Erythroblast (primary cell): Measurements from ENCODE around the gene TMEM242.

Source experiments
- DNase-seq, 2 experiments: peaks; one replicate each; lab custom pipeline; 2025; lab: John Stamatoyannopoulos, UW
- GATA1 ChIP-seq: IDR thresholded peaks from 2 replicates; pipeline ENCODE4 v1.6.1; 2011; ENCODE audit warnings: low read depth, mild to moderate bottlenecking, control low read depth, low read length, moderate library complexity
- POLR2A ChIP-seq: IDR thresholded peaks from 2 replicates; pipeline ENCODE4 v1.6.1; 2011; ENCODE audit warnings: mild to moderate bottlenecking, low read length

Gene TMEM242

GRCh38 chr6:157276731-157277130, 46.6 kb downstream of the TMEM242 start:
- no peak for TF ChIP-seq POLR2A
- TF ChIP-seq GATA1: no peak
- no peak for DNase-seq

- DNase-seq: no peak
- no peak for TF ChIP-seq POLR2A
- TF ChIP-seq GATA1: no peak
Observed at GRCh38 chr6:157276134-157276532, 47.2 kb downstream of the TMEM242 start.

DNA sequence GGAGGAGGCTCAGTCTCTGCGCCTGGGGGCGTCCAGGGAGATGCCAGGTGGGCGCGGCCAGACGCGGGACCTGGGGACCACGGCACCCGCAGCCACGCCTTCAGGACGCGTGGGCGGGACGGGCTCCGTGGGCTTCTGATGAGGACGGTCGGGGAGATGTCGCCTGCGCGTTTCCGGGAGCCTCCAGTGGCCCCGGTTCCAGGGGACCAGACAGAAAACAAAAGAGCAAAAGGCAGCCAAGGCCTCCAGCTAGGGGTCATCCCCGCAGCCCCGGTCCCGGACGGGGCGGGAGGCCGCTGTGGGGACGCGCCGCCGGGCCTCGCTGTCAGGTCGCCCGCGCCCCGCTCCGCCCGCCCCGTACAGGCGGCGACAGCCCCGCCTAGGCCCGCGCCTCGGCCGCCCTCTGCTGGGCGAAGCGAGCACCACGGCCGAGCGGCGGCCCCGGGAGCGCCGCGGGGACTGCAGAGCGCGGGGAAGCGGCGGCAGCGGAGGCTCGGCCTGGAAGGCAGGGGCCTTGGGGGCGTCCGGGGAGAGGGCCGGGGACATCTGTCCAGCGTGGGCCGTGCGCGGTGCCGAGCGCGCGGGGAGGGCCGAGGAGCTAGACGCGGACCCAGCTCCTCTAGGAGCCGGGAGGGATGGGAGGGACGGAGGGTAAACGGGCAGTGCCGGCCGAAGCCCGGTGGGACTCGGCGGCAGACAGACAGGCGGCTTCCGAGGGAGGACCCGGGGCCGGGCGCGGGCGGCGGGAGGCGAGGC, 48.7 kb downstream of the TMEM242 start:
- DNase-seq: peak; percentile 82 to 89

GRCh38 chr6:157273756-157274470, 49.4 kb downstream of the TMEM242 start:
- TF ChIP-seq GATA1 (no peak), POLR2A (no peak)
- DNase-seq: peak; percentile 48 to 52

More for the DNA sequence above, 48.7 kb downstream of the TMEM242 start:
- TF ChIP-seq GATA1: no peak
- peak; percentile 34 for TF ChIP-seq POLR2A

- no peak for DNase-seq
Observed at GRCh38 chr6:157272866-157273755, 50.2 kb downstream of the TMEM242 start.

GRCh38 chr6:157272372-157272771, 50.9 kb downstream of the TMEM242 start:
- TF ChIP-seq POLR2A (no peak), GATA1 (no peak)
- DNase-seq: no peak

More at GRCh38 chr6:157272866-157273755, 50.2 kb downstream of the TMEM242 start:
- TF ChIP-seq POLR2A (no peak), GATA1 (no peak)

DNA sequence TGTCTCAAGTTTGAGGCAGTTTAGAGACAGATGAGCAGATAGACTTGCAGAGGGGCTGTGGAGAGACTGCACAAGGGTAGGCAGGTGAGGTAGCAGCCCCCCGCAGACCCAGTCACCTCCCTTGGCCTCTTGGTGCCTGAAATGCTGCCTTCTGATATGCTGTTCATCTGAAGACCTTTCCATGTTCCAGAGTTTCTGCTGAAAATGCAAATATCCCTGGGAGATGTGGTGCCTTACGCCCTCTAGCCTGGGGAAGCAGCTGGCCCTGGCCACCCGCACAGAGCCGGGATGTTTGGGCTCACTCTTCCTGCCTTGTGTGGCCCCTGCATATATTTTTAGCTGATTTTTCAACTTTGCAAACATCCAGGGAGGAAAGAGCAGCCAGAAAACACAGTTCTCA, 51.4 kb downstream of the TMEM242 start:
- TF ChIP-seq POLR2A (no peak), GATA1 (no peak)
- DNase-seq: no peak

DNA sequence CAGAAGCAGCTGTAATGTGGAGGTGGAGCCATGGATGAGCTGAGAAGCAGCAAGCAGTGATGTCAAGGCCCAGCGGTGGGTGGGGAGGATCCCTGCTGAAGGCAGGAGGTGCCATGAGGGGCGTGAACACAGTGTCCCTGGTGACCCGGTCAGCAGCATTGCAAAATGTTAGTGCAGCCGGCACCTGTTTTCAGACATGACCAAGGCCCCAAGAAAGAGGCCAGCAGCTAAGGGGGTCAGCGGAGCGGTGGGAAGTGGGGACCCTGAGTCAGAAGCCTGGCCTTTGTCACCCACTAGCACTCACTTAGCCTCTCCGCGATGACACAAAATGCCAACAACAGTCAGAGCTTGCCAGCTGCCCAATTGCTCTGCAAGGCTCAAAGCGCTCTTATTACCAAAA, 51.9 kb downstream of the TMEM242 start:
- no peak for DNase-seq
- no peak for TF ChIP-seq GATA1
- no peak for TF ChIP-seq POLR2A

DNA sequence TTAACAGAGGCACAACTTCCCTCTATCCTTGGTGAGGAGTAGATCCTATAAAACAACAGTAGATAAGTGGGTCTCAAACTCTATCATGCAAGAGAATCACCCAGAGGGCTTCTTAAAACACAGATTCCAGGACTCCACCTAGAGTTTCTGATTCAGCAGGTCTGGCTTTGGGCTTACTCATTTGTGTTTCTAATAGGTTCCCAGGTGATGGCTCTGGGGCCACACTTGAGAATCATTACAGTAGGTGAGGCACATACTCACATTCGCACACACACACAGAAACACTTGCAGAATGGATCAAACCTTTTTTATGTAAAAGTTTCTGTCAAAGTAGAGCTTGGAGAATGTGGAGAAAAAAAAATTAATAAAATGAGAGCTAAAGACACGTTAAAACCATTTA, 52.4 kb downstream of the TMEM242 start:
- DNase-seq: no peak
- no peak for TF ChIP-seq POLR2A
- no peak for TF ChIP-seq GATA1

DNA sequence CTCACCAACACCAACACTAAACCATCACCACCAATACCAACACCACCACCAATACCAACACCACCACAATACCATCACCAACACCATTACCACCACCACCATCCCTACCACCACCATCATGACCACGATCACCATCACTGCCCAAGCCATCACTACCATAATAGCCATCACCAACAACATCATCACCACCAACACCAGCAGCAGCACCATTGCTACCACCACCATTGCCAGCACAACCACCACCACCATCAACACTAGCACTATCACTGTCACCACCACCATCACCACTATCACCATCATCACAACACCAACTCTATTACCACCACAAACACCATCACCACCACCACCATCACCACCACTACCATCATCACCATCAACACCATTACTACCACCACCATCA, 53.0 kb downstream of the TMEM242 start:
- TF ChIP-seq POLR2A: no peak
- TF ChIP-seq GATA1: no peak
- DNase-seq: no peak

GRCh38 chr6:157269261-157269794, 54.0 kb downstream of the TMEM242 start:
- TF ChIP-seq GATA1 (no peak), POLR2A (no peak)
- no peak for DNase-seq

GRCh38 chr6:157268835-157269234, 54.5 kb downstream of the TMEM242 start:
- no peak for TF ChIP-seq POLR2A
- TF ChIP-seq GATA1: no peak
- no peak for DNase-seq

DNA sequence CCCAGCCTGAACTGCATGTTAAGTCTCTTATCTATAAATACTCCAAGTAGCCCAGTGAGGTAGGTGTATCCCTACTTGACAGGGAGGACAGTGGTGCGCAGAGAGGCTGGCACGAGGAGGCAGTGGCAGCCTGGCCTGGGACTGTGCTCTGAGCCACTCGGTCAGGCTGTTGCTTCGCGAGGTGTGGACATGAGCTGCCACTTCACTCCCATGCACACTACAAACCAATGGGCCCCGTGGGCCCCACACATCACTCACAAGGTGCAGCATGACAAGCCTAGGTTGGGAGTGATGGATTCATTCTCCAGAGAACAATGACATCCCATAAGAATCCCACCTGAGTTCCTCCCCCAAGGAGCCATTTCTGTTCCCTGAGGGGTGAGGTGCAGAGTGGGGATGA, 54.9 kb downstream of the TMEM242 start:
- TF ChIP-seq GATA1: no peak
- no peak for TF ChIP-seq POLR2A
- DNase-seq: no peak
